Measurements from ENCODE around the gene SLC22A5.

SLC22A5 gene

DNA sequence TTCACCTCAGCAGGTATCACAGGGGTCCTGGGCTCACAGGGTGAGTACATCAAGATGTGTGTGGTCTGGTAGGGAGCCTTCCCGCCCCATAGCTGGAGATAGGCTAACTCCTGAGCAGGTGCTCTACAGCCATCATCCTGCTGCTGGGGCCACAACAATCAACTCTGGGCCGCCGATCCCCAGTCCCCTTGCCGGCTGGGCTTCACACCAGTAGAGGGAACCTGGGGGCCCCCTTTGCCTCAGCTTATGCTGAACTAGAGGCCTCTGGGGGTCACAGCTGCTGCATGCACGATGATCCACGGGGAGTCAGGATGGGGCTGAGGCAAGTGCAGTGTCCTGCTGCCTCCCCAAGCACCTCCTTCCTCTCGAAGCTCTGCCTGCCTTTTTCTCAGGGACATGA, 74.6 kb downstream of the SLC22A5 start:
- no peak overlapping the region for H3K4me3 ChIP-seq (ENCODE audit: low read length in 2 of 2)
- no peaks in the 10 kb centered on the region for H3K9me3 ChIP-seq (ENCODE audit: control insufficient read depth in 2 of 2, low read length in 2 of 2)
- H3K27ac ChIP-seq (ENCODE audit: low read depth in 2 of 2, low read length in 2 of 2) = no peak overlapping the region
- no peak overlapping the region for H3K9ac ChIP-seq (ENCODE audit: low read depth in 1 of 2, low read length in 2 of 2)
- H3K4me1 ChIP-seq (ENCODE audit: control insufficient read depth in 2 of 2, insufficient read depth in 2 of 2, low read length in 2 of 2) = peaks cover 19 to 22% of the 10 kb centered on the region in 2 donors
- no peaks in the 10 kb centered on the region for H3K27me3 ChIP-seq (ENCODE audit: control insufficient read depth in 2 of 2, insufficient read depth in 2 of 2, low read length in 2 of 2)
- H3K36me3 ChIP-seq (ENCODE audit: control insufficient read depth in 2 of 2, insufficient read depth in 2 of 2, low read length in 2 of 2) = peaks cover 0 to 9% of the 10 kb centered on the region in 2 donors
